ENCODE measurements around the gene MFGE8.

MFGE8 gene

GRCh38 chr15:88908697-88909621, 4.2 kb downstream of the MFGE8 start:
- H3K9me3 Mint-ChIP-seq: no peaks in the 10 kb centered on the region
- no peak overlapping the region for H3K27ac Mint-ChIP-seq
- peaks cover 11% of the 10 kb centered on the region for H3K4me1 Mint-ChIP-seq (ENCODE audit: low read depth)
- no peak overlapping the region for H3K4me3 Mint-ChIP-seq
- intact Hi-C loops (cut with micrococcal nuclease): no loop called here
- H3K36me3 Mint-ChIP-seq (ENCODE audit: low read depth): peaks cover 6% of the 10 kb centered on the region
- peaks cover 18% of the 10 kb centered on the region for H3K27me3 Mint-ChIP-seq

GRCh38 chr15:88908123-88908522, 5.1 kb downstream of the MFGE8 start:
- no peak overlapping the region for H3K27ac Mint-ChIP-seq
- H3K36me3 Mint-ChIP-seq (ENCODE audit: low read depth): peaks cover under 1% of the 10 kb centered on the region
- H3K27me3 Mint-ChIP-seq: peaks cover 13% of the 10 kb centered on the region
- no peak overlapping the region for H3K4me3 Mint-ChIP-seq
- intact Hi-C loops (cut with micrococcal nuclease): no loop called here
- H3K4me1 Mint-ChIP-seq (ENCODE audit: low read depth): peaks cover 5% of the 10 kb centered on the region
- H3K9me3 Mint-ChIP-seq: no peaks in the 10 kb centered on the region

DNA sequence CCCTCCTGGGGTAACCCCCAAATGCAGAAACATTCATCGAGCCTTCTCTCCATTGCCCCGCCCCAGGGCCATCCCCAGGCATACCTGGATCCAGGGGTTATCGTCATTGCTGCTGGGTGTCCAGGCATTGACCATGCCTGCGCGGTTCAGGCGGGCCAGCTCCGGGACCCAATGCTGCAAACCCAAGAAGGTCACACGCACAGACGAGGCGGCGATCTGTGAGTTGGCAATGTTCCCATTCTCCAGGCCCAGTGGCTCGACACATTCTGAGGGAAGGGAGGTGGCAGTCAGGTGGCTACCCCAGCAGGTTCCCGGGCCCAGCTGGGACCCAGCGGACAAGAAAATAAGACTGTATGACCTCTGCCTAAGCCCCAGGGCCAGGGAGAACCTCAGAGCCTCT, 6.1 kb downstream of the MFGE8 start:
- Mint-ChIP-seq H3K4me3 (no peak overlapping the region), H3K9me3 (no peaks in the 10 kb centered on the region), H3K36me3 (ENCODE audit: low read depth) (no peaks in the 10 kb centered on the region), H3K4me1 (ENCODE audit: low read depth) (no peaks in the 10 kb centered on the region), H3K27ac (no peak overlapping the region), H3K27me3 (peaks cover 6% of the 10 kb centered on the region)
- intact Hi-C loops (cut with micrococcal nuclease): no loop called here

- Mint-ChIP-seq H3K36me3 (ENCODE audit: low read depth) (no peaks in the 10 kb centered on the region), H3K27me3 (peaks cover 1% of the 10 kb centered on the region), H3K9me3 (no peaks in the 10 kb centered on the region), H3K4me1 (ENCODE audit: low read depth) (no peaks in the 10 kb centered on the region), H3K4me3 (no peak overlapping the region), H3K27ac (no peak overlapping the region)
- intact Hi-C loops (cut with micrococcal nuclease): no loop called here
Measured at GRCh38 chr15:88906551-88906950, 6.6 kb downstream of the MFGE8 start.

DNA sequence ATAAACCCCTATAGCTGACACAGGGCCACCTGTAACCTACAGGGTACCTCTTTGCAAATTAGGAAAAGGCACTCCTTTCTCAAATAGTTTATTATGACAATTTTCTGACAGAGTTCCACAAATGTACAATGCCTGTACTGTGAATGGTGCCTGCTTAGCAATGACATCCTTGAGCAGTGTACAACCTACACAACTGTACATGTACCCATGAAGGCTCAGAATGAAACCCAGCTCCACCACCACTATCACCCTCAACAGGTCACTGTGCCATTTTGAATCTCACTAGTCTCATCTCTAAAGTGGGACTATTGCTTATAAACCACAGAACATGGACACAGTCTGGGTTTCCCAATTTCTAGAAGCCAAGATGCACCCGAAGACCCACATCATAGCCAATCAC, 7.0 kb downstream of the MFGE8 start:
- peaks cover 1% of the 10 kb centered on the region for H3K27me3 Mint-ChIP-seq
- no peaks in the 10 kb centered on the region for H3K36me3 Mint-ChIP-seq (ENCODE audit: low read depth)
- intact Hi-C loops (cut with micrococcal nuclease): no loop called here
- H3K9me3 Mint-ChIP-seq: no peaks in the 10 kb centered on the region
- H3K4me3 Mint-ChIP-seq: no peak overlapping the region
- H3K27ac Mint-ChIP-seq: no peak overlapping the region
- no peaks in the 10 kb centered on the region for H3K4me1 Mint-ChIP-seq (ENCODE audit: low read depth)

DNA sequence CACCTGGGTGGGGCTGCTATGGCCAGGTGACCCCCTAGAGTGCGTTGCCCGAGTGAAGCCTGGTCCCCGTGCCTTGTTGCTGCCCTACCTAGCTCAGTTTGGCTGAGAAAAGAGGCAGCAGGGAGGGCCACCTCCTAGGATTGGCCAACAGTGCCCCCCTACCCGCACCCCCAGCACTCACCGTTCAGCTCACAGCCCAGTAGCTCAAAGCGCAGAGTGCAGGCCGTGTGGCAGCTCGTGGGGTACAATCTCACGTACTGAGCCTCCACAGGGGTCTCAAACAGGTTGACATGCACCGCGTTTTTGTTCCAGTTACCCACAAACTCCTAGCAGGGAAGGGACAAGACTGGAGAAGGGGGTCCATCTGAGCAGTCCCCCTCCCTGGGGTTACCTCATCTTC, 7.6 kb downstream of the MFGE8 start:
- Mint-ChIP-seq H3K9me3 (no peaks in the 10 kb centered on the region), H3K4me3 (no peak overlapping the region), H3K27ac (no peak overlapping the region), H3K36me3 (ENCODE audit: low read depth) (no peaks in the 10 kb centered on the region), H3K27me3 (no peaks in the 10 kb centered on the region), H3K4me1 (ENCODE audit: low read depth) (no peaks in the 10 kb centered on the region)
- intact Hi-C loops (cut with micrococcal nuclease): loop anchor here (2.0 kb wide), 2 partner anchors 111 to 271 kb away; no protein-coding TSS in a partner anchor

DNA sequence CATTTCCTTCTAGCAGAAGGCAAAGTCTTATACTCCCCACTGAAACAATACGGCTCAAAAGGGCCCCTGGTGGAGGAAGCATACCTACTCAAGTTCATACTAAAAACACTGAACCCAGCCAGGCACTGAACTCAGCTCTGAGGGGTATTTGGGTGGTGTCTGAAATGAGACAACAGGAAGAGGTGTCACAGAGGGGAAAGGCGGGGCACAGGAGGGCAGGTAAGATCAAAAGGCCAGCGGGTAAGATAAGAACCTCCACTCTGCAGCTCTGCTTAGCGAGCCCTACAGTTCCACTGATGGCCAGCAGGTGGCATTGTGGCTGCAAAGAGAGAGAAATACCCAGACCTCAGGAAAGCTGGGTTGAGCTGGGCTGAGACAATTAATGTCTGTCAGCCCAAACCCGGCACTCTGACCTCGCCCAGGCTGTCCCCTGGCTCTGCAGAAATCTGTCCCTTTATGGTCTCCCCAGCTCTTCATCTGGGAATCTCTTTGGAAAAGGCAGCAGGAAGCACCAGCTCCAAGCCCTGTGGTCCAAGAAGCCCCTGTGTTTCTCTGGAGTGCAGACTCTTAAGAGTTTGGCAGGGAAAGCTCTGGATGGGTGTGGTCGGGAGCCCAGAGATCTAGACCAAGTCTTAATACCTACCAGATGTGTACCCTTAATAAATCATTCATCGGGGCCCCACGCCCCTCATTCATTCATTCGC, 8.4 kb downstream of the MFGE8 start:
- Mint-ChIP-seq H3K27ac (no peak overlapping the region), H3K4me3 (no peak overlapping the region), H3K9me3 (no peaks in the 10 kb centered on the region), H3K36me3 (ENCODE audit: low read depth) (no peaks in the 10 kb centered on the region), H3K27me3 (no peaks in the 10 kb centered on the region), H3K4me1 (ENCODE audit: low read depth) (no peaks in the 10 kb centered on the region)
- intact Hi-C loops (cut with micrococcal nuclease): loop anchor here (2.0 kb wide), 2 partner anchors 112 to 272 kb away; no protein-coding TSS in a partner anchor

- H3K27ac Mint-ChIP-seq: no peak overlapping the region
- no peak overlapping the region for H3K4me3 Mint-ChIP-seq
- H3K27me3 Mint-ChIP-seq: no peaks in the 10 kb centered on the region
- H3K9me3 Mint-ChIP-seq: no peaks in the 10 kb centered on the region
- H3K36me3 Mint-ChIP-seq (ENCODE audit: low read depth): no peaks in the 10 kb centered on the region
- H3K4me1 Mint-ChIP-seq (ENCODE audit: low read depth): no peaks in the 10 kb centered on the region
- intact Hi-C loops (cut with micrococcal nuclease): loop anchor here (2.0 kb wide), 2 partner anchors 113 to 273 kb away; no protein-coding TSS in a partner anchor
Measured at GRCh38 chr15:88904257-88904623, 8.9 kb downstream of the MFGE8 start.

DNA sequence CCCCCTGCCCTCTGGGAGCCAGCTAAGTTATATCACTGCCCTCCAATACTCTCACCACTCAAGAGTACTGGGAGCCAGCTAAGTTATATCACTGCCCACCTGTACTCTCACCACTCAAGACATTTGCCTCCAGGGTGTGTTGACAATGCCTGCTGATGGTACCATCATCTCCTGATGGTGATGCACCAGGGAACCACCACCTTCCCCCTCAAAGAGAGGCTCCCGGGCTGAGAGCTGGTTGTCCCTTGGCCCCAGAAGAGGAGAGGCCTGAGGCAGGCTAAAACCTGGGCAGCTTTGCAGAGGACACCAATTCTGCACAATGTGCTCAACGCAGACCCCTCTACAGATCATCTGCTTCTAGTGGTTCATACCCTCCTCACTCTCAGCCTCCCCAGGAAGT, 10.3 kb downstream of the MFGE8 start:
- Mint-ChIP-seq H3K27me3 (peaks cover under 1% of the 10 kb centered on the region), H3K9me3 (no peaks in the 10 kb centered on the region), H3K4me3 (no peak overlapping the region), H3K27ac (no peak overlapping the region), H3K36me3 (ENCODE audit: low read depth) (no peaks in the 10 kb centered on the region), H3K4me1 (ENCODE audit: low read depth) (peaks cover under 1% of the 10 kb centered on the region)
- intact Hi-C loops (cut with micrococcal nuclease): no loop called here

- intact Hi-C loops (cut with micrococcal nuclease): no loop called here
- H3K27ac Mint-ChIP-seq: no peak overlapping the region
Measured at GRCh38 chr15:88902221-88902835, 10.9 kb downstream of the MFGE8 start.

GRCh38 chr15:88901508-88902220, 11.5 kb downstream of the MFGE8 start:
- no peaks in the 10 kb centered on the region for H3K36me3 Mint-ChIP-seq (ENCODE audit: low read depth)
- H3K27me3 Mint-ChIP-seq: peaks cover 9% of the 10 kb centered on the region
- H3K4me3 Mint-ChIP-seq: no peak overlapping the region
- no peak overlapping the region for H3K27ac Mint-ChIP-seq
- no peaks in the 10 kb centered on the region for H3K9me3 Mint-ChIP-seq
- intact Hi-C loops (cut with micrococcal nuclease): no loop called here
- peaks cover 10% of the 10 kb centered on the region for H3K4me1 Mint-ChIP-seq (ENCODE audit: low read depth)

More at GRCh38 chr15:88902221-88902835, 10.9 kb downstream of the MFGE8 start:
- Mint-ChIP-seq H3K36me3 (ENCODE audit: low read depth) (no peaks in the 10 kb centered on the region), H3K27me3 (peaks cover 5% of the 10 kb centered on the region), H3K4me1 (ENCODE audit: low read depth) (peaks cover 5% of the 10 kb centered on the region), H3K9me3 (no peaks in the 10 kb centered on the region), H3K4me3 (no peak overlapping the region)

DNA sequence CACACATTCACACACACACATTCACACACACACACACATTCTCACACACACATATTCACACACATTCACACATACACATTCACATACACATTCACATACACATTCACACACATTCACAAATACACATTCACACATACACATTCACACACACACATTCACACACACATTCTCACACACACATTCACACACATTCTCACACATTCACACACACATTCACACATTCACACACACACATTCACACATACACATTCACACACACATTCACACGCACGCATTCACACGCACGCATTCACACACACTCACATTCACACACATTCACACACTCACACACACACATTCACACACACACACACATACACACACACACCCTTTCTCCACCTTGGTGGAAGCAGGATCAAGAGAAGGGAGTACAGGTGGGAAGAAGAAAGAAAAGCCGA, 12.2 kb downstream of the MFGE8 start:
- H3K27me3 Mint-ChIP-seq: peaks cover 14% of the 10 kb centered on the region
- H3K9me3 Mint-ChIP-seq: no peaks in the 10 kb centered on the region
- H3K27ac Mint-ChIP-seq: no peak overlapping the region
- H3K4me3 Mint-ChIP-seq: no peak overlapping the region
- intact Hi-C loops (cut with micrococcal nuclease): no loop called here
- no peaks in the 10 kb centered on the region for H3K36me3 Mint-ChIP-seq (ENCODE audit: low read depth)
- peaks cover 12% of the 10 kb centered on the region for H3K4me1 Mint-ChIP-seq (ENCODE audit: low read depth)

GRCh38 chr15:88900309-88900981, 12.7 kb downstream of the MFGE8 start:
- intact Hi-C loops (cut with micrococcal nuclease): no loop called here
- Mint-ChIP-seq H3K36me3 (ENCODE audit: low read depth) (no peaks in the 10 kb centered on the region), H3K27ac (no peak overlapping the region), H3K27me3 (peaks cover 19% of the 10 kb centered on the region), H3K4me1 (ENCODE audit: low read depth) (peaks cover 16% of the 10 kb centered on the region), H3K9me3 (no peaks in the 10 kb centered on the region), H3K4me3 (no peak overlapping the region)

Data from dendritic cell treated with granulocyte-macrophage colony-stimulating factor and Interleukin-4, amounts not matched to agents 40 ng/mL and 50 ng/mL, for 4 days (primary cell).